ENCODE measurements around the gene OR13J1. TPM values are rescaled to one million over a fixed set of nuclear protein-coding genes. Genes with fewer than 3 reads are reported as not detected.

The OR13J1 gene
- total RNA-seq, 1 experiment from 2014 or later = not detected

DNA sequence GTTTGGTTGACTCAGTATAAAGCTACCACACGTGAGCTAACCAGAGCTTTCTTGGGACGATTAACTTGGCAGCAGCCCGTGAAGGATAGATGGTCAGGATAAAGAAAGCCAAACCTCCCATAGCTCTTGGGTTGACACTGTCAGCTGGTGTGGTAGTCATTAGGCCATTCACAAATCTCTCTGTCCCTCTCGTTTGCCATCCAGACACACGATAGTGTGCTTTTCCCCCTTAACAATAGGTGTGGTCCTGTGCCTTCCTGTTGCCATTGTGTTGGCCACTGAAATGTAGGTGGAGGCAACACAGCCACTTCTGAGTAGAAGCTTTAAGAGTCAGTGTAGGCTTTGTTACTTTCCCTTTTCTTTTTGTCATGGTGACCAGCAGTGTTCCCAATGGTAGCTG is 11.7 kb downstream of the OR13J1 start (continued):
- TF ChIP-seq ZSCAN18 (CRISPR knock-in tag; IDR thresholded peaks at IDR 0.05) = no peak
- TF ChIP-seq, protein P1, sequence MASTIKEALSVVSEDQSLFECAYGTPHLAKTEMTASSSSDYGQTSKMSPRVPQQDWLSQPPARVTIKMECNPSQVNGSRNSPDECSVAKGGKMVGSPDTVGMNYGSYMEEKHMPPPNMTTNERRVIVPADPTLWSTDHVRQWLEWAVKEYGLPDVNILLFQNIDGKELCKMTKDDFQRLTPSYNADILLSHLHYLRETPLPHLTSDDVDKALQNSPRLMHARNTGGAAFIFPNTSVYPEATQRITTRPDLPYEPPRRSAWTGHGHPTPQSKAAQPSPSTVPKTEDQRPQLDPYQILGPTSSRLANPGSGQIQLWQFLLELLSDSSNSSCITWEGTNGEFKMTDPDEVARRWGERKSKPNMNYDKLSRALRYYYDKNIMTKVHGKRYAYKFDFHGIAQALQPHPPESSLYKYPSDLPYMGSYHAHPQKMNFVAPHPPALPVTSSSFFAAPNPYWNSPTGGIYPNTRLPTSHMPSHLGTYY (CRISPR knock-in tag; IDR thresholded peaks at IDR 0.05) = no peak
- no peak for TF ChIP-seq RORB (CRISPR knock-in tag; IDR thresholded peaks at IDR 0.05)
- no peak for TF ChIP-seq ZBTB43 (CRISPR knock-in tag; IDR thresholded peaks at IDR 0.05)
- no peak for TF ChIP-seq SP1 (CRISPR knock-in tag; conservative IDR thresholded peaks at IDR 0.05)
- no peak for TF ChIP-seq NFE2L1 (CRISPR knock-in tag; IDR thresholded peaks at IDR 0.05)
- TF ChIP-seq JAZF1 (CRISPR knock-in tag; IDR thresholded peaks at IDR 0.05) = no peak
- no peak for TF ChIP-seq FOXK1 (CRISPR knock-in tag; IDR thresholded peaks at IDR 0.05)
- no peak for TF ChIP-seq JUN (CRISPR knock-in tag; IDR thresholded peaks at IDR 0.05)

DNA sequence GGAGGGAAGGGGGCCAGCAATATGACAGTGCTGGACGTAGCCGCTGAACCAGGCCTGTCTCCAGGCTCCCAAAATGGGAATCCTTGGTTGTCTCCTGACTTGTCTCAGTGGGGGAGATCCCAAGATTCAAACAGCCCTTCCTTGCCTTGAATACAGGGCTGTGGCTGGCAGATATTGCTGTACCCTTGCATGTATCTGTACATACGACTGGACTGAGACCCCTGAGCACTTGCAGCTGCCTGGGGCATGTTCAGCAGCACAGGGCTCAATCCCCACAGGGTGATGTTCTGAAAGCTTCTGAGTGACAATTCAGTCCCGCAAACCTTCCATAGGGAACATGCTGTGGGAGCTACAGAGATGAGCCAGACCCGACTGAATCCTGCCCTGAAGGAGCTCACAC is 13.3 kb downstream of the OR13J1 start:
- no peak overlapping the region for H3K4me3 Mint-ChIP-seq
- H3K27me3 Mint-ChIP-seq (ENCODE audit: low read depth) = peaks cover 25% of the 10 kb centered on the region
- ATAC-seq = no peak
- no peak overlapping the region for H3K27ac Mint-ChIP-seq
- DNase-seq (ENCODE audit: low spot score) = no peak
- no peaks in the 10 kb centered on the region for H3K9me3 Mint-ChIP-seq
- CTCF ChIA-PET = interaction anchor here (2.9 to 4.5 kb wide), 2 partner anchors 22 to 25 kb away, joined by 11 to 23 read pairs; no protein-coding TSS in a partner anchor
- no peaks in the 10 kb centered on the region for H3K36me3 Mint-ChIP-seq
- TF ChIP-seq E2F4 (CRISPR knock-in tag; IDR thresholded peaks at IDR 0.05; ENCODE audit: borderline replicate concordance, low read depth) (no peak), SP1 (CRISPR knock-in tag; conservative IDR thresholded peaks at IDR 0.05) (no peak), ZMAT4 (CRISPR knock-in tag; IDR thresholded peaks at IDR 0.05) (no peak), SMAD3 (CRISPR knock-in tag; IDR thresholded peaks at IDR 0.05; ENCODE audit: borderline replicate concordance) (no peak)
- H3K4me1 Mint-ChIP-seq = peaks cover 5% of the 10 kb centered on the region
- POLR2A ChIA-PET = no interaction called here

- CTCF ChIA-PET = interaction anchor here (1.4 to 4.5 kb wide), 4 partner anchors 21 to 66 kb away, joined by 4 to 23 read pairs (median 8); no protein-coding TSS in a partner anchor
- Mint-ChIP-seq H3K9me3 (no peaks in the 10 kb centered on the region), H3K27ac (no peak overlapping the region), H3K4me1 (peaks cover 3% of the 10 kb centered on the region), H3K27me3 (ENCODE audit: low read depth) (peaks cover 24% of the 10 kb centered on the region), H3K36me3 (no peaks in the 10 kb centered on the region), H3K4me3 (no peak overlapping the region)
- no peak for ATAC-seq
- DNase-seq (ENCODE audit: low spot score) = no peak
- POLR2A ChIA-PET = no interaction called here
- TF ChIP-seq PRRX2 (CRISPR knock-in tag; IDR thresholded peaks at IDR 0.05) (no peak), ELF4 (CRISPR knock-in tag; IDR thresholded peaks at IDR 0.05; ENCODE audit: low read depth) (no peak), RORB (CRISPR knock-in tag; IDR thresholded peaks at IDR 0.05) (no peak), MXD4 (CRISPR knock-in tag; IDR thresholded peaks at IDR 0.05; ENCODE audit: borderline replicate concordance) (no peak), CBFB (CRISPR knock-in tag; IDR thresholded peaks at IDR 0.05; ENCODE audit: low read depth) (no peak), ZSCAN18 (CRISPR knock-in tag; IDR thresholded peaks at IDR 0.05) (no peak), GRHL2 (CRISPR knock-in tag; IDR thresholded peaks at IDR 0.05; ENCODE audit: insufficient replicate concordance, severe bottlenecking) (no peak), ZNF121 (CRISPR knock-in tag; IDR thresholded peaks at IDR 0.05) (no peak)
- TF ChIP-seq, protein P2, sequence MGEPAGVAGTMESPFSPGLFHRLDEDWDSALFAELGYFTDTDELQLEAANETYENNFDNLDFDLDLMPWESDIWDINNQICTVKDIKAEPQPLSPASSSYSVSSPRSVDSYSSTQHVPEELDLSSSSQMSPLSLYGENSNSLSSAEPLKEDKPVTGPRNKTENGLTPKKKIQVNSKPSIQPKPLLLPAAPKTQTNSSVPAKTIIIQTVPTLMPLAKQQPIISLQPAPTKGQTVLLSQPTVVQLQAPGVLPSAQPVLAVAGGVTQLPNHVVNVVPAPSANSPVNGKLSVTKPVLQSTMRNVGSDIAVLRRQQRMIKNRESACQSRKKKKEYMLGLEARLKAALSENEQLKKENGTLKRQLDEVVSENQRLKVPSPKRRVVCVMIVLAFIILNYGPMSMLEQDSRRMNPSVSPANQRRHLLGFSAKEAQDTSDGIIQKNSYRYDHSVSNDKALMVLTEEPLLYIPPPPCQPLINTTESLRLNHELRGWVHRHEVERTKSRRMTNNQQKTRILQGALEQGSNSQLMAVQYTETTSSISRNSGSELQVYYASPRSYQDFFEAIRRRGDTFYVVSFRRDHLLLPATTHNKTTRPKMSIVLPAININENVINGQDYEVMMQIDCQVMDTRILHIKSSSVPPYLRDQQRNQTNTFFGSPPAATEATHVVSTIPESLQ (CRISPR knock-in tag; IDR thresholded peaks at IDR 0.05) = no peak
- TF ChIP-seq, protein P3, sequence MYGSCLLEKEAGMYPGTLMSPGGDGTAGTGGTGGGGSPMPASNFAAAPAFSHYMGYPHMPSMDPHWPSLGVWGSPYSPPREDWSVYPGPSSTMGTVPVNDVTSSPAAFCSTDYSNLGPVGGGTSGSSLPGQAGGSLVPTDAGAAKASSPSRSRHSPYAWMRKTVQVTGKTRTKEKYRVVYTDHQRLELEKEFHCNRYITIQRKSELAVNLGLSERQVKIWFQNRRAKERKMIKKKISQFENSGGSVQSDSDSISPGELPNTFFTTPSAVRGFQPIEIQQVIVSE (CRISPR knock-in tag; IDR thresholded peaks at IDR 0.05; ENCODE audit: borderline replicate concordance) = no peak
- TF ChIP-seq, protein P4, sequence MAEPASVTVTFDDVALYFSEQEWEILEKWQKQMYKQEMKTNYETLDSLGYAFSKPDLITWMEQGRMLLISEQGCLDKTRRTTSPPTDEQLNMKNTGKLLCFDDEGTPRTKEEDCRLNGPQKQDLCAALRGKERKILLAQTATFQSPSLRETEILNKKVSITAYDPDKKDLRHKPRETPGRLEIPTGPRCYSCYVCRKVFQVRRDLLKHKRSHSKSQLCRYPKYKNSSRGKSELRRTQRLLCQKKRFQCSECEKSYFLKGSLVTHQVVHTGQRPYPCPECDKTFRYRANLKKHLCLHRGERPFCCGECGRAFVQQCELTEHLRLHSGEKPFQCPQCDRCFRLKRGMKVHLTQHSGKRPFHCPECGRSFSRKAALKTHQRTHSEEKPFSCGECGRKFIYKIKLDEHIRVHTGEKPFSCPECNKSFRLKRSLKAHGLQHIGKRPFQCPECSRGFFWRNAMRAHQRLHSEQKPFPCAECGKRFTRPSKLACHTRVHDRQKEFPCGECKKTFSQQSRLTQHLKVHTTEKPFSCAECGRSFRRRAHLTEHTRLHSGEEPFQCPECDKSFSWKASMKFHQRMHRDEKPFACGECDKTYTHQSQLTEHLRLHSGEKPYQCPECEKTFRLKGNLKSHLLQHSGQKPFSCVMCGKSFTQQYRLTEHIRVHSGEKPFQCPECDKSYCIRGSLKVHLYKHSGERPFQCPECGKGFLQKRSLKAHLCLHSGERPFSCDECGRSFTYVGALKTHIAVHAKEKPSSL (CRISPR knock-in tag; conservative IDR thresholded peaks at IDR 0.05) = no peak
Measured at GRCh38 chr9:35856206-35856605, 14.0 kb downstream of the OR13J1 start.
